Spleen (tissue), 11 donors: ENCODE results near the gene LOXL3. TPM values are rescaled to one million over a fixed set of nuclear protein-coding genes. Genes with fewer than 3 reads are reported as not detected.

Source experiments
- DNase-seq: peaks from one replicate; pipeline ENCODE4 v3.0.0-alpha.2; 2020
- H3K27ac ChIP-seq, 8 donors: fragments of 200-600 bp; sonication (generic) in 7 of 8; 1 replicate in 4 of 8; 2 replicates in 4 of 8; pipeline versions ENCODE4 v1.5.0 to v1.8.0; 2016 to 2021; ENCODE audit warnings: inconsistent platforms in 4 of 8, mild to moderate bottlenecking in 4 of 8, moderate library complexity in 1 of 8
- H3K27me3 ChIP-seq, 7 donors: fragments of 200-600 bp; sonication (generic) in 6 of 7; replicated peaks in 1 of 7; 1 replicate in 4 of 7; 2 replicates in 3 of 7; pipeline versions ENCODE4 v1.5.0 to v1.8.0; 2016 to 2021; ENCODE audit warnings: inconsistent platforms in 3 of 7, mild to moderate bottlenecking in 1 of 7
- H3K36me3 ChIP-seq, 6 donors: fragments of 200-600 bp; sonication (generic) in 5 of 6; 1 replicate in 4 of 6; 2 replicates in 2 of 6; pipeline versions ENCODE4 v1.5.0 to v1.8.0; 2016 to 2021; ENCODE audit warnings: inconsistent platforms in 2 of 6
- H3K4me1 ChIP-seq, 6 donors: fragments of 200-600 bp; sonication (generic) in 5 of 6; 1 replicate in 3 of 6; 2 replicates in 3 of 6; pipeline versions ENCODE4 v1.5.0 to v1.8.0; 2016 to 2021; ENCODE audit warnings: inconsistent platforms in 3 of 6
- H3K4me3 ChIP-seq, 8 donors: fragments of 200-600 bp; sonication (generic) in 7 of 8; 1 replicate in 4 of 8; 2 replicates in 4 of 8; pipeline versions ENCODE4 v1.5.0 to v1.8.0; 2016 to 2021; ENCODE audit warnings: inconsistent platforms in 4 of 8, mild to moderate bottlenecking in 4 of 8, moderate library complexity in 2 of 8
- H3K9me3 ChIP-seq, 8 donors: fragments of 200-600 bp; sonication (generic) in 7 of 8; 1 replicate in 4 of 8; 2 replicates in 4 of 8; pipeline versions ENCODE4 v1.5.0 to v1.8.0; 2016 to 2021; ENCODE audit warnings: inconsistent platforms in 4 of 8
- CTCF ChIP-seq, 11 experiments: fragments of 200-600 bp in 7 of 11; fragments of 450-650 bp in 4 of 11; sonication (generic) in 4 of 11; IDR thresholded peaks in 8 of 11; conservative IDR thresholded peaks in 3 of 11; 1 replicate in 7 of 11; 2 replicates in 4 of 11; pipeline versions ENCODE4 v1.4.0 to v1.8.0; 2016 to 2021; ENCODE audit warnings: antibody characterized with exemption in 11 of 11, inconsistent platforms in 4 of 11, mild to moderate bottlenecking in 1 of 11
- POLR2A ChIP-seq, 3 donors: fragments of 450-650 bp; IDR thresholded peaks; one replicate each; pipeline ENCODE4 v1.5.1; 2017; ENCODE audit warnings: antibody characterized with exemption in 3 of 3, mild to moderate bottlenecking in 1 of 3
- POLR2AphosphoS5 ChIP-seq, 3 donors: sonication (generic); formaldehyde crosslinking; IDR thresholded peaks; one replicate each; pipeline ENCODE4 v1.5.1; 2017; ENCODE audit warnings: antibody characterized with exemption in 3 of 3
- WGBS, 5 donors: extraction: QIAGEN DNeasy Blood & Tissue Kit in 3 of 5; methylation state at CpG; one replicate each; pipeline versions ENCODE4 v1.1.5 to v1.1.7; 2013 to 2018; 5-methylcytosine and 5-hydroxymethylcytosine counted together
- intact Hi-C: fragments of 100-400 bp; cut with DNase I; formaldehyde crosslinking; loops from one replicate; pipeline ENCODE4 v1.15.0; 2023; ENCODE audit warnings: low total_unique reads
- polyA plus RNA-seq, 3 donors: library from polyadenylated mRNA; stranded (reverse); fragments of 200-250 nt; gene quantifications; one replicate each; pipeline ENCODE4 v1.2.1, GENCODE V29; 2013
- total RNA-seq, 7 donors: library from RNA; depleted of rRNA in 3 of 7; stranded (reverse); fragments of >200 nt in 3 of 7; fragmentation: NEBNext Ultra II Directional in 4 of 7; extraction: Animal tissue kit (Norgen Biotek cat#: 25700) in 4 of 7; gene quantifications; one replicate each; pipeline versions ENCODE4 v1.1.0 to v1.2.1, GENCODE V29; 2016 to 2021
- donor health status: healthy with polysubstance abuse.
- donor health status: DM: no; HTN: no; CAD: no; lungs with moderate emphysema.
- donor health status: DM: no; HTN: no; CAD: no.
- donor health status: Bipolar disorder and iron deficiency.
- donor health status: healthy.
- donor health status: DM: no; HTN: no; CAD: no.
- donor health status: DM: yes; HTN: yes; CAD: no.

LOXL3 gene
- total and polyA plus RNA-seq, 10 donors, result 1.8 to 27.4 (median 15.9) TPM

DNA sequence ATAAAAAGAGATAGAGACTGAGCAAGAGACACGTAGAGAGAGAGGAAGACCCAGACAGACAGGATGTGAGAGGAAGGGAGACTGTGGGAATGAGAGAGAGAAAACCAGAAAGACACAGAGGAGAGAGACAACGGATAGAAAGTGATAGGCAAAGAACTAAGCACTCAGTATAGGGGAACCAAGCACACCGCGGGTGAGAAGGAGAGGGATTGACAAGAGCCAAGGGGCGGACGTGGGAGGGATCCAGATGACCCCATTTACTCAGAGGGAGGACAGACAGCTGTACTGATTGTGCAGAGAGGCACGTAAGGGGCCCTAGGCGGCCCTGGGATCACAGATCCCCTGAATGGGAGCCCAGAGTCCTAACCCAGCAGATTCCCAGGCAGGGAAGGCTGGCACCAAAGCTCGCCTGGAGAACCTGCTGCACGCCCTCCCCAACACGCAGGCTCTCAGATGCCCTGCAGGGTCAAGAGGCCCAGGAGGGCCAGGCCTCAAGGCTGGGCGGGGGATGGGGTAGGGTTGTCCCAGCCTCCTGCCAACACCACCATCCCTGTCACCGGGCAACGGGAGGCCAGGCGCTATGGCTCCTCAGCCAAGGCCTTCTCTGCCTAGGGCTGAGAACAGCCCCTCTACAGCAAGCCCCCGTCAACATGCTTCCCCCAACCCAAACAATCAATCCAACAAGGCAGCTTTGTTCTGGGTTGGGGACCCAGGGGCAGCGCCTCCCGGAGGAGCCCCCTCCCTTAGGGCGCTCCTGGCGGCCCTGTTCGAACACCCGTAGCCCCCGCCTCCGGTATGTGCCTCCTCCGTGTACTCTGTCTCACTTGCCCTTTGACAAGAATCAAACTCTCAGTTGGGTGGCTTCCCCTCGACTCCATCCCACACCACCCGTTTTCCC, 579 bp downstream of the LOXL3 start:
- H3K4me3 ChIP-seq, result peak overlapping the region in 7 of 8 donors; percentile 75 to 99 (median 90)
- peaks cover 0 to 25% (median 9%) of the 10 kb centered on the region in 6 donors for H3K36me3 ChIP-seq
- peaks cover 0 to 22% (median 12%) of the 10 kb centered on the region in 7 donors for H3K27me3 ChIP-seq
- intact Hi-C loops, result no loop called here
- DNase-seq, result peak; percentile 82
- H3K4me1 ChIP-seq, result peaks cover 14 to 81% (median 53%) of the 10 kb centered on the region in 6 donors
- WGBS, 5 donors, result 60 to 73% (median 65%) methylated on average over 27 of the region's 27 CpGs
- H3K27ac ChIP-seq, result peak overlapping the region in 6 of 8 donors; percentile 90 to 96 (median 92)
- TF ChIP-seq POLR2AphosphoS5 (IDR thresholded peaks at IDR 0.05) (peak in 2 of 3 donors; percentile 32 to 41), POLR2A (IDR thresholded peaks at IDR 0.05) (no peak)
- H3K9me3 ChIP-seq, result no peaks in the 10 kb centered on the region

DNA sequence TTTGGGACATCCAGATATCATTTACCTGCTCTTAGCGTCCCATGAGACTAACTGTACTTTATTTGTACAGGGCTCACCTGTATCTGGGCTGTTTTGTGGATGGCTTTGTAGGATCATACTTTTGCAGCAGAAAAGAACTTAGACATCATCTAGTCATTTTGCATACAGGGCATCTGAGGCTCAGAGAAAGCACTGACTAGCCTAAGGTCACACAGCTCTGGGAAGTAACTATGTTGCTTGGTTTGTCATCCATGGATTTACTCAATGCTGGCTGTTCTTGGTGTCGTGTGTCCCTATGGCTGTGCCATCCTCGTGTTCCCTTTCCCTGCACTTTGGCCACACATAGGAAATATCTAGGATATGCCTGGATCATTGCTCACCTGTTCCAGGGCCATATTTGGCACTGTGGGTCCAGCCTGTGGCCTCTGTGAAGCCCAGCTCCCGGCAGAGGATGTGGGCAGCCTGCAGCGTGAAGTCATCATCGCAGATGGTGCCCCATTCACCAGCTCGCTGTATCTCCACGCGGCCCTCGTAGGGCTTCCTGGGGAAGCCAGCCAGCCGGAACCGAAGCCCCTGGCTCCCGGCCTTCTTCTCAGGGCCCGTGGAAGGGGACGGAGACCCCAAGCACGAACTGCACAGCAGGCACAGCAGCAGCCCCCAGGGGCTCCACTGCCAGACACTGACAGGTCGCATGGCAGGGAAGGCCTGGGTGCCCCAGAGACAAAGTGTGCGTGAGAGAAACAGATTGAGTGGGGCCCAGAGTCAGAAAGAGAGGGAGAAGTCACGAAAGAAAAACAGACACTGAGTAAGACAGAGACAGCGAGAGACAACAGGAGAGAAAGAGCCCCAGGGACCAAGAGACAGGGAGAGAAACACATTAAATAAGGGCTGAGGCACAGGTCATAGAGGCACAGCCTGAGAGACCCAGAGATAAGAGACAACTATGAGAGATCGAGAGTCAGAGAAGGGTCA, 1.5 kb downstream of the LOXL3 start:
- no peak for TF ChIP-seq POLR2AphosphoS5 (IDR thresholded peaks at IDR 0.05)
- TF ChIP-seq CTCF (IDR thresholded peaks at IDR 0.05 in 8 of 11, conservative IDR thresholded peaks at IDR 0.05 in 3 of 11), result no peak
- no peak for TF ChIP-seq POLR2A (IDR thresholded peaks at IDR 0.05)
- intact Hi-C loops, result no loop called here
- Histone ChIP-seq H3K27me3 (peaks cover 0 to 29% (median 12%) of the 10 kb centered on the region in 7 donors), H3K4me1 (peaks cover 14 to 76% (median 54%) of the 10 kb centered on the region in 6 donors), H3K4me3 (no peak overlapping the region), H3K27ac (peak overlapping the region in 2 of 8 donors; percentile 93 to 96), H3K9me3 (no peaks in the 10 kb centered on the region), H3K36me3 (peaks cover 0 to 16% (median 9%) of the 10 kb centered on the region in 6 donors)
- WGBS, 5 donors, result 63 to 78% (median 73%) methylated on average over 16 to 21 of the region's 21 CpGs
- no peak for DNase-seq

GRCh38 chr2:74551530-74551929, 2.2 kb downstream of the LOXL3 start:
- peaks cover 14 to 69% (median 51%) of the 10 kb centered on the region in 6 donors for H3K4me1 ChIP-seq
- no peak overlapping the region for H3K4me3 ChIP-seq
- TF ChIP-seq POLR2A (IDR thresholded peaks at IDR 0.05), result no peak
- intact Hi-C loops, result no loop called here
- H3K9me3 ChIP-seq, result no peaks in the 10 kb centered on the region
- peaks cover 0 to 9% (median 4%) of the 10 kb centered on the region in 6 donors for H3K36me3 ChIP-seq
- no peak overlapping the region for H3K27ac ChIP-seq
- DNase-seq, result no peak
- peaks cover 0 to 29% (median 12%) of the 10 kb centered on the region in 7 donors for H3K27me3 ChIP-seq

DNA sequence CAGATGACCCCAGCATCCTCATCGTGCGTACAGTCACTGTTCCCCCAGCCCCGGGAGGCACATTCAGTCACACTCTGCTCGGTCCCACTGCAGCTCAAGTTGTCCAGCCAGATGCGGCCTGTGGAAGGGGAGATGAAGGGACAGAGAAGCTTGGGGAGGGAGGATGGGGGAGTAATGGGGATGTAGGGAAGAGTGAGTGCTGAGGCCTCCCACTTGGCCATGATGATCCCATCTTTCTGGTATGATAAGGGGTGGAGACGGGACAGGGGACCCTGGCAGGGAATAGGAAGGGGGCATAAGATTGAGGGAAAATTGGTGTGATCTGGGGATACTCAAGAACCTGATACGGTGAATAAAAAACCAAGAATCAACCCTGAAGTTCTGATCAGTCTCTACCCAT, 3.5 kb downstream of the LOXL3 start:
- peaks cover 0 to 29% (median 12%) of the 10 kb centered on the region in 7 donors for H3K27me3 ChIP-seq
- no peak overlapping the region for H3K27ac ChIP-seq
- no peaks in the 10 kb centered on the region for H3K9me3 ChIP-seq
- TF ChIP-seq POLR2AphosphoS5 (IDR thresholded peaks at IDR 0.05) (no peak), CTCF (IDR thresholded peaks at IDR 0.05 in 8 of 11, conservative IDR thresholded peaks at IDR 0.05 in 3 of 11) (no peak), POLR2A (IDR thresholded peaks at IDR 0.05) (no peak)
- intact Hi-C loops, result no loop called here
- no peak overlapping the region for H3K4me3 ChIP-seq
- 90 to 96% (median 91%) methylated on average over 7 of the region's 7 CpGs for WGBS, 5 donors
- H3K4me1 ChIP-seq, result peaks cover 7 to 56% (median 38%) of the 10 kb centered on the region in 6 donors
- H3K36me3 ChIP-seq, result no peaks in the 10 kb centered on the region
- no peak for DNase-seq
